Sigmoid colon (tissue), 7 donors: ENCODE data around the gene CDKL5. TPM values are rescaled to one million over a fixed set of nuclear protein-coding genes. Genes with fewer than 3 reads are reported as not detected.

Experiments used
- DNase-seq: peaks from one replicate; pipeline ENCODE4 v3.0.0-alpha.2; 2019
- H3K27ac ChIP-seq, 4 donors: fragments of 200-600 bp; sonication (generic); one replicate each; pipeline ENCODE4 v1.5.1; 2016 to 2019; ENCODE audit warnings: mild to moderate bottlenecking in 1 of 4
- H3K27me3 ChIP-seq, 3 donors: fragments of 200-600 bp; sonication (generic); one replicate each; pipeline ENCODE4 v1.5.1; 2019; ENCODE audit warnings: mild to moderate bottlenecking in 1 of 3
- H3K36me3 ChIP-seq, 4 donors: fragments of 200-600 bp; sonication (generic); one replicate each; pipeline ENCODE4 v1.5.1; 2016 to 2019
- H3K4me1 ChIP-seq, 4 donors: fragments of 200-600 bp; sonication (generic); one replicate each; pipeline ENCODE4 v1.5.1; 2017 to 2019
- H3K4me3 ChIP-seq, 4 donors: fragments of 200-600 bp; sonication (generic); one replicate each; pipeline ENCODE4 v1.5.1; 2017 to 2019; ENCODE audit warnings: mild to moderate bottlenecking in 2 of 4, moderate library complexity in 1 of 4
- H3K9me3 ChIP-seq, 4 donors: fragments of 200-600 bp in 3 of 4; sonication (generic) in 3 of 4; one replicate each; pipeline versions ENCODE4 v1.5.1 to v1.6.1; 2013 to 2019
- EP300 ChIP-seq, 4 donors: sonication (generic); formaldehyde crosslinking; IDR thresholded peaks; one replicate each; pipeline ENCODE4 v1.6.1; 2017; ENCODE audit warnings: antibody characterized with exemption in 4 of 4
- POLR2A ChIP-seq, 2 donors: fragments of 450-650 bp; IDR thresholded peaks; one replicate each; pipeline ENCODE4 v1.6.1; 2016; ENCODE audit warnings: antibody characterized with exemption in 2 of 2, mild to moderate bottlenecking in 2 of 2, moderate library complexity in 2 of 2
- POLR2AphosphoS5 ChIP-seq, 4 donors: sonication (generic); formaldehyde crosslinking; IDR thresholded peaks; one replicate each; pipeline ENCODE4 v1.6.1; 2017; ENCODE audit warnings: antibody characterized with exemption in 4 of 4
- WGBS, 2 donors: extraction: QIAGEN DNeasy Blood & Tissue Kit; methylation state at CpG; one replicate each; pipeline ENCODE4 v1.1.7; 2013; 5-methylcytosine and 5-hydroxymethylcytosine counted together
- intact Hi-C: fragments of 100-400 bp; cut with DNase I; formaldehyde crosslinking; loops from one replicate; pipeline ENCODE4 v1.15.1; 2023
- polyA plus RNA-seq, 3 donors: library from polyadenylated mRNA; stranded (reverse); fragments of 200-250 nt; gene quantifications; one replicate each; pipeline ENCODE4 v1.2.3, GENCODE V29; 2013
- total RNA-seq, 4 donors: library from RNA; depleted of rRNA; stranded (reverse); fragments of >200 nt; gene quantifications; one replicate each; pipeline ENCODE4 v1.1.0, GENCODE V29; 2016
- TF ChIP-seq, protein P1 (sequence below), 4 experiments: fragments of 450-650 bp in 3 of 4; fragments of 200-600 bp in 1 of 4; IDR thresholded peaks; one replicate each; pipeline ENCODE4 v1.5.1; 2016 to 2019; ENCODE audit warnings: antibody characterized with exemption in 4 of 4, mild to moderate bottlenecking in 3 of 4, moderate library complexity in 2 of 4
- donor health status: healthy with polysubstance abuse.
- donor health status: Bipolar disorder and iron deficiency.
- donor health status: healthy.

CDKL5 gene
- total and polyA plus RNA-seq, 7 donors = 0.46 to 8.9 (median 5.2) TPM

DNA sequence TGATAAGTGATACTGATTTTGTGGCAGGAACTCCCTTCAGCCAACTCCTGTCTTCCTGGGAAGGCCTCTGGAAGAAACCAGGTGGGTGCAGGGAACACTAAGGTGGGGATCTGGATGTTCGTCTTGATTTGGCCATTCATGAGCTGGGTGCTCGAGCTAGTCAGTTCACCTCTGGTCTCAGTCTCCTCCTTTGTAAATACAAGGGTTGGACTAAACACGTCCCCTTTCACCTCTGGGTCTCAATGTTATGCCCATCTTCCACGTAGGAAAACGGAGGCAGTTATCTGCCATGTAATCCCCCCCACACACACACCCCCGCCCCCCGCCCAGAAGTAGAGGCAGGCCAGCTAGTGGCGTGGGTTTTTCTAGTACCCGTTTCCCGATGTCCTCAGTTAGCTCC, 250.6 kb downstream of the CDKL5 start:
- Histone ChIP-seq H3K4me1 (no peaks in the 10 kb centered on the region), H3K27me3 (no peaks in the 10 kb centered on the region), H3K36me3 (no peaks in the 10 kb centered on the region), H3K9me3 (no peaks in the 10 kb centered on the region), H3K4me3 (no peak overlapping the region), H3K27ac (no peak overlapping the region)
- intact Hi-C loops = loop anchor here (5.0 to 10.0 kb wide), 3 partner anchors 211 to 669 kb away; partner anchors contain the start of genes PDHA1 and PHKA2
- 90 to 92% methylated on average over 10 of the region's 10 CpGs for WGBS, 2 donors
- TF ChIP-seq POLR2AphosphoS5 (IDR thresholded peaks at IDR 0.05) = no peak
- TF ChIP-seq EP300 (IDR thresholded peaks at IDR 0.05) = no peak
- TF ChIP-seq, protein P1, sequence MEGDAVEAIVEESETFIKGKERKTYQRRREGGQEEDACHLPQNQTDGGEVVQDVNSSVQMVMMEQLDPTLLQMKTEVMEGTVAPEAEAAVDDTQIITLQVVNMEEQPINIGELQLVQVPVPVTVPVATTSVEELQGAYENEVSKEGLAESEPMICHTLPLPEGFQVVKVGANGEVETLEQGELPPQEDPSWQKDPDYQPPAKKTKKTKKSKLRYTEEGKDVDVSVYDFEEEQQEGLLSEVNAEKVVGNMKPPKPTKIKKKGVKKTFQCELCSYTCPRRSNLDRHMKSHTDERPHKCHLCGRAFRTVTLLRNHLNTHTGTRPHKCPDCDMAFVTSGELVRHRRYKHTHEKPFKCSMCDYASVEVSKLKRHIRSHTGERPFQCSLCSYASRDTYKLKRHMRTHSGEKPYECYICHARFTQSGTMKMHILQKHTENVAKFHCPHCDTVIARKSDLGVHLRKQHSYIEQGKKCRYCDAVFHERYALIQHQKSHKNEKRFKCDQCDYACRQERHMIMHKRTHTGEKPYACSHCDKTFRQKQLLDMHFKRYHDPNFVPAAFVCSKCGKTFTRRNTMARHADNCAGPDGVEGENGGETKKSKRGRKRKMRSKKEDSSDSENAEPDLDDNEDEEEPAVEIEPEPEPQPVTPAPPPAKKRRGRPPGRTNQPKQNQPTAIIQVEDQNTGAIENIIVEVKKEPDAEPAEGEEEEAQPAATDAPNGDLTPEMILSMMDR (IDR thresholded peaks at IDR 0.05) = no peak
- no peak for TF ChIP-seq POLR2A (IDR thresholded peaks at IDR 0.05)
- DNase-seq = no peak

DNA sequence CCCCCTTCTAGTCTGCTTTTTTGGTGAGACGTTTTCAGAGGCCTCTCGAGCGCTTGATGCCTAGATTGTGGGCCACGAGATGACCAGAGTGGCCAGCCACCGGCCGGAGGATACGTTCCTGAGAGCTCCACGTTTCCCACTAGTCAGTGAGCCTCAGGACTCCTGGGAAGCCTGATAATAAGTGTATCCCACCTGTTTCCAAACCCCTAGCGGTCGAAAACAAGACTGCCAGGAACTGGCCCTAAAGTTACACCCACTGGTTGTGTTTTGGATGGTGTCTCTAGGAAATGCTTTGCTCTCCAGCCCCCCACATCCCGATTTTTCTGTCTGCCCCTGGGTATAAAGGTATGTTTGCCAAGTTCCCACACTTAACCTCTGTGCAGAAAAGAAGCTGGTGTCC, 251.1 kb downstream of the CDKL5 start:
- 79 to 80% methylated on average over 11 of the region's 11 CpGs for WGBS, 2 donors
- Histone ChIP-seq H3K9me3 (no peaks in the 10 kb centered on the region), H3K4me1 (no peaks in the 10 kb centered on the region), H3K27me3 (no peaks in the 10 kb centered on the region), H3K36me3 (no peaks in the 10 kb centered on the region), H3K4me3 (no peak overlapping the region), H3K27ac (no peak overlapping the region)
- TF ChIP-seq POLR2A (IDR thresholded peaks at IDR 0.05) (no peak), EP300 (IDR thresholded peaks at IDR 0.05) (no peak)
- DNase-seq = no peak
- intact Hi-C loops = loop anchor here (5.0 to 10.0 kb wide), 3 partner anchors 211 to 668 kb away; partner anchors contain the start of genes PDHA1 and PHKA2

DNA sequence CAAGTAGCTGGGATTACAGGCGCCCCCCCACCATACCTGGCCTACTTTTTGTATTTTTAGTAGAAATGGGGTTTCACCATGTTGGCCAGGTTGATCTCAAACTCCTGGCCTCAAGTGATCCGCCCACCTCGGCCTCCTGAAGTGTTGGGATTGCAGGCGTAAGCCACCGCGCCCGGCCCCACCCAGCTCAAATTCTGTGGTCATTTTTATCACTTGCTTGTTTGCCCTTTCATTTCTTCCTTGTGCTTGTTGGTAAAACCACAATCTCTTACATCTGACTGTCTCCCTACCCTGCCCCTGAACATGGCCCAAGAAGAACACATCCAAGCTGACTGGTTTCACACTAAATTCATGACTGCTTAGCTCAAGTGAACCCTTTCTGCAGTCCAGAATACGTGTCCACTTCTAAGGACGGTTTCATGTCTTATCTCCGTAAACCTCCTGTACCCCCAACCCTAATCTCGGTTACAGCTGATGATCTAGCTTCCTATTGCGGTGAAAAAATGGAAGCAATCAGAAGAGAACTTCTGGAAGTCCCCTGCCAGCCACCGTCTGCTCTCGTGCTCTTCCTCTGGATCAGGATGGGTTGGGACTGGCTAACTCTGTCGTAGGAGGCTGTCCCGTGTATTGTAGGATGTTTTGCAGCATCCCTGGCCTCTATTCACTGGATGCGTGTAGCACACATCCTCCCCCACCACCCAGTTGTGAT, 251.9 kb downstream of the CDKL5 start:
- TF ChIP-seq POLR2A (IDR thresholded peaks at IDR 0.05) = no peak
- TF ChIP-seq, protein P1 (IDR thresholded peaks at IDR 0.05) = no peak
- TF ChIP-seq EP300 (IDR thresholded peaks at IDR 0.05) = no peak
- no peak for TF ChIP-seq POLR2AphosphoS5 (IDR thresholded peaks at IDR 0.05)
- Histone ChIP-seq H3K27ac (no peak overlapping the region), H3K9me3 (no peaks in the 10 kb centered on the region), H3K4me1 (no peaks in the 10 kb centered on the region), H3K4me3 (no peak overlapping the region), H3K36me3 (no peaks in the 10 kb centered on the region), H3K27me3 (no peaks in the 10 kb centered on the region)
- WGBS, 2 donors = 58 to 64% methylated on average over 17 of the region's 17 CpGs
- no peak for DNase-seq
- intact Hi-C loops = loop anchor here (5.0 to 10.0 kb wide), 3 partner anchors 210 to 667 kb away; partner anchors contain the start of genes PDHA1 and PHKA2

DNA sequence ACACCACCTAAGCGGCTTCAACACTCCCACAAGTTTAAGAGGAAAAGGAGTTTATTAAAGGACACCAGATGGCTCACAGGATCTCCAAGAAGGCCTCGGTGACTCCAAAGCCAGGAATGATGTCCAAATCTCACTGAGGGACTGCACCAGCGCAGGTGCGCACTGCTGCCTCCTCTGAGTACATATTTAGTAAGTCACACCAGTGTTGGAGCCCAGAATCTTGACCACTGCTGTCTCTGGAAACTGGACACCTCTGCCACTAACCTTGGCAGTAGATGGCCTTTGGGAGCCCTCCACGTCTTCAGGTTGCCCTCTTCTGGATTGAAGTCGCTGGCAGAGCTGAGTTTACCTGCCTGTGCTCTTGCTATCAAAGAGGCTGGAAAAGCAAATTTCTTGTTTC, 256.6 kb downstream of the CDKL5 start:
- TF ChIP-seq EP300 (IDR thresholded peaks at IDR 0.05) (no peak), POLR2AphosphoS5 (IDR thresholded peaks at IDR 0.05) (no peak)
- H3K4me3 ChIP-seq = no peak overlapping the region
- DNase-seq = no peak
- intact Hi-C loops = no loop called here
- H3K36me3 ChIP-seq = no peaks in the 10 kb centered on the region
- WGBS, 2 donors = 94% methylated on average over 6 of the region's 6 CpGs
- no peaks in the 10 kb centered on the region for H3K27me3 ChIP-seq
- no peak overlapping the region for H3K27ac ChIP-seq
- H3K9me3 ChIP-seq = no peaks in the 10 kb centered on the region
- H3K4me1 ChIP-seq = no peaks in the 10 kb centered on the region

DNA sequence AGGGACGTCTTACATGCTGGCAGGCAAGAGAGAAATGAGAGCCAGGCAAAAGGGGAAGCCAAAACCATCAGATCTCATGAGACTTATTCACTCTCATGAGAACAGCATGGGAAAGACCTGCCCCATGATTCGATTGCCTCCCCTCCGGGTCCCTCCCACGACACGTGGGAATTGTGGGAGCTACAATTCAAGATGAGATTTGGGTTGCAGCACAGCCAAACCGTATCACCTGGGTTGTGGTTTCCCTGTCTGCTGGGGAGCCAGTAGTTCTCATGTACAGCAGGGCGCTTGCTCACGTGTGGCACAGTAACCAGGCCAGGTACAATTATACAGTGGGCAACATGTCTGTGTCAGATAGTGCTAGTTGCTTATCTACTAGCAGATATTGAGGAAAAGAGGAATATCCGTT, 257.6 kb downstream of the CDKL5 start:
- Histone ChIP-seq H3K4me1 (no peaks in the 10 kb centered on the region), H3K27me3 (no peaks in the 10 kb centered on the region), H3K4me3 (no peak overlapping the region), H3K9me3 (no peaks in the 10 kb centered on the region), H3K36me3 (no peaks in the 10 kb centered on the region), H3K27ac (no peak overlapping the region)
- intact Hi-C loops = no loop called here
- 73 to 85% methylated on average over 9 of the region's 9 CpGs for WGBS, 2 donors
- no peak for DNase-seq
- no peak for TF ChIP-seq POLR2AphosphoS5 (IDR thresholded peaks at IDR 0.05)
- TF ChIP-seq, protein P1 (IDR thresholded peaks at IDR 0.05) = no peak
- no peak for TF ChIP-seq EP300 (IDR thresholded peaks at IDR 0.05)
- TF ChIP-seq POLR2A (IDR thresholded peaks at IDR 0.05) = no peak
